ENCODE measurements around the gene HERPUD2. TPM values are rescaled to one million over a fixed set of nuclear protein-coding genes. Genes with fewer than 3 reads are reported as not detected.

HERPUD2 gene, protein sequence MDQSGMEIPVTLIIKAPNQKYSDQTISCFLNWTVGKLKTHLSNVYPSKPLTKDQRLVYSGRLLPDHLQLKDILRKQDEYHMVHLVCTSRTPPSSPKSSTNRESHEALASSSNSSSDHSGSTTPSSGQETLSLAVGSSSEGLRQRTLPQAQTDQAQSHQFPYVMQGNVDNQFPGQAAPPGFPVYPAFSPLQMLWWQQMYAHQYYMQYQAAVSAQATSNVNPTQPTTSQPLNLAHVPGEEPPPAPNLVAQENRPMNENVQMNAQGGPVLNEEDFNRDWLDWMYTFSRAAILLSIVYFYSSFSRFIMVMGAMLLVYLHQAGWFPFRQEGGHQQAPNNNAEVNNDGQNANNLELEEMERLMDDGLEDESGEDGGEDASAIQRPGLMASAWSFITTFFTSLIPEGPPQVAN
- 17.8 to 20.7 TPM (median 20.1 TPM) in 5 replicates for total RNA-seq (2022; extraction: Qiagen RNA extraction)

DNA sequence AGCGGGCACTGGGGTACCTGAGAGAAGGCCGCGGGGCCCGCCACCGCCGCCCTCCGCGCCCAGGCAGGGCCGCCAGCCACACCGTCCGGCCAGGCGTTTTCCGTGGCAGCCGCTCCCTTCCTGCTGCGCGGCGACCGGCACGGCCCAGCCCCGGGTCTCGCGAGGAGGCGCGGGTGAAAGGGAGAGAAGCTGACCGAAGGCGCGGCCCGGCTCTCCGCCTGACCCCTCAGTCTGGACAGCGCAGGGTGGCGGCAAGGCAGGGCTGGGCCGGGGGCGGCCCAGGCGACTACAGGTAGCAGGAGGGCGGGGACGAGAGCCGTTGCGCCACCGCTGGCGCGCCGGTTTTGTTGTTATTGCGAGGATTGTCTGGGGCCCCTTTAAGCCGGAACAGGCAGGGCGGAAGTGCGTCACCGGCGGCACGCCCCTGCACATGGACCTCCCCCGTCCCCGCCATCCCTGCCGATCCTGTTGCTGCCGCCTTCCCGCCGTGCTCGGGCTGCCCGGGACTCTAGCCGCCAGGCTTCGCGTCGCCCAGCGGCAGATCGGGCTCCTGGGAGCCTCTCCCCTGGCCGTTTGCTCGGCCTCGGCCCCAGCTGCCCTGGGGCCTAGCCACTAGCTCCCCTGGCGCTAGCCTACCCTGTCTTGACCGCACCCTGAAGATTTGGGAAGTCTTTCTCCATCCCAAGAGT is at the start of gene HERPUD2:
Gene HERPUD2 (minus strand): TSS at position 352 of the 689 bp plus-strand sequence. CDS start 805 bp downstream, outside the sequence.

Other genes starting within 250 kb of the HERPUD2 start
- 176 to 250 TPM (median 199 TPM) in 5 replicates for gene SEPTIN7, start 105.9 kb upstream of the HERPUD2 start, total RNA-seq (2022; extraction: Qiagen RNA extraction)

Measured in A549 treated with AZD2906 at 1 μM for 4 hours (cell line).